HCT116 (cell line): ENCODE data around the gene USP43. TPM values are rescaled to one million over a fixed set of nuclear protein-coding genes. Genes with fewer than 3 reads are reported as not detected.

ENCODE experiments used
- ATAC-seq: fragments of 200-7000 bp; cut with Tn5 transposase; 2 replicates; pipeline ENCODE4 v1.9.1; 2020; ENCODE audit warnings: mild to moderate bottlenecking, moderate library complexity
- BruUV-seq: library from RNA; stranded (reverse); fragments of 400-500 nt; replicated peaks from 2 replicates; lab custom pipeline; 2021; lab: Mats Ljungman, UMichigan
- CTCF ChIA-PET: fragments of 300-600 bp; sonication (Branson Sonifier 250); formaldehyde crosslinking; loops from one replicate; lab custom pipeline; 2021; ENCODE audit warnings: antibody characterized with exemption; lab: Charles Lee
- POLR2A ChIA-PET: fragments of 300-600, 350-600 bp; sonication (Branson Sonifier 250); formaldehyde crosslinking; loops from one replicate; lab custom pipeline; 2021; ENCODE audit warnings: antibody characterized with exemption; lab: Charles Lee
- RAD21 ChIA-PET, 2 experiments: fragments of 300-600 bp; sonication (Branson Sonifier 250); formaldehyde crosslinking; loops; one replicate each; lab custom pipeline; 2023; ENCODE audit warnings: low total read pairs in 2 of 2; ENCODE audit not compliant: uncharacterized antibody in 2 of 2, unreplicated experiment in 2 of 2, low non-redundant PET in 1 of 2; lab: Charles Lee
- DNase-seq: peaks from one replicate; pipeline ENCODE4 v3.0.0-alpha.2; 2010; ENCODE audit warnings: low read depth, low spot score
- H2AFZ ChIP-seq: fragments of 200-600 bp; shearing (Covaris generic), sonication (generic); 2 replicates; pipeline ENCODE4 v1.6.1; 2017; ENCODE audit warnings: low read depth, mixed run types, mixed read lengths, antibody characterized with exemption, low read length; ENCODE audit not compliant: poor library complexity, severe bottlenecking
- H3K27ac ChIP-seq: 2 replicates; pipeline ENCODE4 v1.5.1; 2012; ENCODE audit warnings: low read depth, low read length
- H3K27me3 ChIP-seq: fragments of 200-600 bp; sonication (generic); 2 replicates; pipeline ENCODE4 v1.6.1; 2016; ENCODE audit warnings: mixed run types, low read length, mixed read lengths; ENCODE audit not compliant: insufficient read depth
- H3K36me3 ChIP-seq, 2 experiments: fragments of 200-500 bp in 1 of 2; fragments of 200-600 bp in 1 of 2; sonication (Bioruptor generic) in 1 of 2; sonication (generic) in 1 of 2; 2 replicates each; pipeline versions ENCODE4 v1.5.1 to v1.6.1; 2014 to 2016; ENCODE audit warnings: low read length in 2 of 2, inconsistent platforms in 1 of 2, mixed read lengths in 1 of 2, mixed run types in 1 of 2; ENCODE audit not compliant: insufficient read depth in 2 of 2, control insufficient read depth in 1 of 2
- H3K4me1 ChIP-seq, 2 experiments: fragments of 200-600 bp in 1 of 2; sonication (generic) in 1 of 2; 2 replicates each; pipeline versions ENCODE4 v1.5.1 to v1.6.1; 2012 to 2017; ENCODE audit warnings: low read length in 2 of 2, inconsistent platforms in 1 of 2, mild to moderate bottlenecking in 1 of 2, mixed read lengths in 1 of 2, mixed run types in 1 of 2, moderate library complexity in 1 of 2; ENCODE audit not compliant: insufficient read depth in 2 of 2, control insufficient read depth in 1 of 2
- H3K4me2 ChIP-seq: fragments of 200-600 bp; sonication (generic); 2 replicates; pipeline ENCODE4 v1.6.1; 2017; ENCODE audit warnings: mixed run types, low read length, mixed read lengths
- H3K4me3 ChIP-seq, 2 experiments: fragments of 200-600 bp in 1 of 2; sonication (generic) in 1 of 2; replicated peaks in 1 of 2; 2 replicates each; pipeline ENCODE4 v1.5.1; 2011 to 2016; ENCODE audit warnings: low read length in 2 of 2, control low read depth in 1 of 2, low read depth in 1 of 2, mild to moderate bottlenecking in 1 of 2, mixed read lengths in 1 of 2, mixed run types in 1 of 2
- H3K79me2 ChIP-seq: fragments of 200-600 bp; sonication (generic); 2 replicates; pipeline ENCODE4 v1.6.1; 2017; ENCODE audit warnings: mild to moderate bottlenecking, mixed run types, low read length, moderate library complexity, mixed read lengths; ENCODE audit not compliant: insufficient read depth
- H3K9ac ChIP-seq: fragments of 200-600 bp; sonication (generic); 2 replicates; pipeline ENCODE4 v1.6.1; 2016; ENCODE audit warnings: low read length, mixed read lengths
- H3K9me2 ChIP-seq: fragments of 200-600 bp; sonication (generic), shearing (Covaris generic); 2 replicates; pipeline ENCODE4 v1.6.1; 2017; ENCODE audit warnings: mixed run types, mild to moderate bottlenecking, moderate library complexity; ENCODE audit not compliant: insufficient read depth
- H3K9me3 ChIP-seq, 2 experiments: fragments of 200-500 bp in 1 of 2; fragments of 200-600 bp in 1 of 2; sonication (Bioruptor generic) in 1 of 2; sonication (generic) in 1 of 2; 2 replicates each; pipeline ENCODE4 v1.6.1; 2014 to 2017; ENCODE audit warnings: low read length in 2 of 2, mixed read lengths in 2 of 2, inconsistent platforms in 1 of 2, low read depth in 1 of 2, mild to moderate bottlenecking in 1 of 2, mixed run types in 1 of 2, moderate library complexity in 1 of 2; ENCODE audit not compliant: control insufficient read depth in 1 of 2, insufficient read depth in 1 of 2
- H4K20me1 ChIP-seq: fragments of 200-600 bp; sonication (generic), shearing (Covaris generic); 2 replicates; pipeline ENCODE4 v1.6.1; 2017; ENCODE audit warnings: mixed run types, mild to moderate bottlenecking, moderate library complexity; ENCODE audit not compliant: insufficient read depth
- RAD21 ChIP-seq: IDR thresholded peaks from 2 replicates; pipeline ENCODE4 v1.6.1; 2012; ENCODE audit warnings: low read depth, mild to moderate bottlenecking
- intact Hi-C: fragments of 100-400 bp; cut with micrococcal nuclease; formaldehyde crosslinking; loops from 2 replicates; pipeline ENCODE4 v1.10.0; 2022
- total RNA-seq: library from RNA; stranded (reverse); gene quantifications from one replicate; pipeline ENCODE4 v1.2.1, GENCODE V29; 2021; ENCODE audit not compliant: unreplicated experiment
- TF ChIP-seq, protein P1 (sequence below): IDR thresholded peaks from 2 replicates; pipeline ENCODE4 v1.6.1; 2012
- TF ChIP-seq, protein P2 (sequence below): IDR thresholded peaks from 2 replicates; pipeline ENCODE4 v1.6.1; 2011; ENCODE audit warnings: mild to moderate bottlenecking, low read length, moderate library complexity; ENCODE audit not compliant: insufficient replicate concordance; ENCODE audit errors: extremely low read depth
- TF ChIP-seq, protein P3 (sequence below), 3 experiments: fragments of 200-600 bp in 1 of 3; sonication (generic) in 1 of 3; IDR thresholded peaks in 2 of 3; conservative IDR thresholded peaks in 1 of 3; 2 replicates each; pipeline ENCODE4 v1.5.1; 2012 to 2017; ENCODE audit warnings: low read depth in 2 of 3, low read length in 2 of 3, antibody characterized with exemption in 1 of 3, borderline replicate concordance in 1 of 3, control low read depth in 1 of 3, mild to moderate bottlenecking in 1 of 3, mixed read lengths in 1 of 3, mixed run types in 1 of 3, moderate library complexity in 1 of 3; ENCODE audit not compliant: insufficient read depth in 1 of 3

Gene USP43
- total RNA-seq, 1 experiment from 2014 or later, result 8.0 TPM

DNA sequence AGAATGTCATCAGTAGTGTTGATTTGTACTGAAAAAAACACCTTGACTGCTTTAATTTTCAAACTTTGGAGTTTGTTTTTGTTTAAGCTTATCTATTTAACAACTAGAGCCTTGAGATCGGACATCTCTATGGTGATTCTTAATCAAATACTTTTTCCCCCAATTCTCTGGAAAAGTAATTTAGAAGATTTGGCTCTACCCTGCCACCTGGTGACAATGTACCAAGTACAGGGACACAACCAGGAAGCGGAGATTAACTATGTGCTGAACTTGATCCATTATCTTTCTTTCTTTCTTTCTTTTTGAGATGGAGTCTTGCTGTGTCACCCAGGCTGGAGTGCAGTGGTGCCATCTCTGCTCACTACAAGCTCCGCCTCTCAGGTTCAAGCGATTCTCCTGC lies 30.8 kb downstream of the USP43 start:
- H3K36me3 ChIP-seq, result peaks cover 0 to 8% of the 10 kb centered on the region in 2 experiments; a peak in 1 of 4 replicates
- H3K27me3 ChIP-seq, result no peaks in the 10 kb centered on the region
- intact Hi-C loops, result loop anchor here (1.0 kb wide), 2 partner anchors 32 to 99 kb away; no protein-coding TSS in a partner anchor
- no peak overlapping the region for H3K9ac ChIP-seq
- POLR2A ChIA-PET, result no interaction called here
- no TSS peak for BruUV-seq
- peaks cover 13 to 23% of the 10 kb centered on the region in 2 experiments for H3K4me1 ChIP-seq
- DNase-seq (no peak), ATAC-seq (peak; percentile 46)
- no peak overlapping the region for H2AFZ ChIP-seq
- RAD21 ChIA-PET, result interaction anchor here in 1 of 2 experiments (0.6 to 1.7 kb wide), 2 partner anchors 99 to 1464 kb away, joined by 3 to 4 read pairs; no protein-coding TSS in a partner anchor
- no peak overlapping the region for H3K4me3 ChIP-seq
- CTCF ChIA-PET, result interaction anchor here (0.9 to 2.5 kb wide), 3 partner anchors 11 to 99 kb away, joined by 3 to 7 read pairs (median 3); no protein-coding TSS in a partner anchor
- H3K9me2 ChIP-seq, result no peaks in the 10 kb centered on the region
- TF ChIP-seq, protein P1, sequence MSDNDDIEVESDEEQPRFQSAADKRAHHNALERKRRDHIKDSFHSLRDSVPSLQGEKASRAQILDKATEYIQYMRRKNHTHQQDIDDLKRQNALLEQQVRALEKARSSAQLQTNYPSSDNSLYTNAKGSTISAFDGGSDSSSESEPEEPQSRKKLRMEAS, result 0 out of 2 replicates have a peak, but pooled peaks have one; percentile 2
- TF ChIP-seq, protein P2, sequence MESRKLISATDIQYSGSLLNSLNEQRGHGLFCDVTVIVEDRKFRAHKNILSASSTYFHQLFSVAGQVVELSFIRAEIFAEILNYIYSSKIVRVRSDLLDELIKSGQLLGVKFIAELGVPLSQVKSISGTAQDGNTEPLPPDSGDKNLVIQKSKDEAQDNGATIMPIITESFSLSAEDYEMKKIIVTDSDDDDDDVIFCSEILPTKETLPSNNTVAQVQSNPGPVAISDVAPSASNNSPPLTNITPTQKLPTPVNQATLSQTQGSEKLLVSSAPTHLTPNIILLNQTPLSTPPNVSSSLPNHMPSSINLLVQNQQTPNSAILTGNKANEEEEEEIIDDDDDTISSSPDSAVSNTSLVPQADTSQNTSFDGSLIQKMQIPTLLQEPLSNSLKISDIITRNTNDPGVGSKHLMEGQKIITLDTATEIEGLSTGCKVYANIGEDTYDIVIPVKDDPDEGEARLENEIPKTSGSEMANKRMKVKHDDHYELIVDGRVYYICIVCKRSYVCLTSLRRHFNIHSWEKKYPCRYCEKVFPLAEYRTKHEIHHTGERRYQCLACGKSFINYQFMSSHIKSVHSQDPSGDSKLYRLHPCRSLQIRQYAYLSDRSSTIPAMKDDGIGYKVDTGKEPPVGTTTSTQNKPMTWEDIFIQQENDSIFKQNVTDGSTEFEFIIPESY, result no peak
- peak; percentile 22; the same call in 1 of the 2 replicates for TF ChIP-seq RAD21
- TF ChIP-seq, protein P3, sequence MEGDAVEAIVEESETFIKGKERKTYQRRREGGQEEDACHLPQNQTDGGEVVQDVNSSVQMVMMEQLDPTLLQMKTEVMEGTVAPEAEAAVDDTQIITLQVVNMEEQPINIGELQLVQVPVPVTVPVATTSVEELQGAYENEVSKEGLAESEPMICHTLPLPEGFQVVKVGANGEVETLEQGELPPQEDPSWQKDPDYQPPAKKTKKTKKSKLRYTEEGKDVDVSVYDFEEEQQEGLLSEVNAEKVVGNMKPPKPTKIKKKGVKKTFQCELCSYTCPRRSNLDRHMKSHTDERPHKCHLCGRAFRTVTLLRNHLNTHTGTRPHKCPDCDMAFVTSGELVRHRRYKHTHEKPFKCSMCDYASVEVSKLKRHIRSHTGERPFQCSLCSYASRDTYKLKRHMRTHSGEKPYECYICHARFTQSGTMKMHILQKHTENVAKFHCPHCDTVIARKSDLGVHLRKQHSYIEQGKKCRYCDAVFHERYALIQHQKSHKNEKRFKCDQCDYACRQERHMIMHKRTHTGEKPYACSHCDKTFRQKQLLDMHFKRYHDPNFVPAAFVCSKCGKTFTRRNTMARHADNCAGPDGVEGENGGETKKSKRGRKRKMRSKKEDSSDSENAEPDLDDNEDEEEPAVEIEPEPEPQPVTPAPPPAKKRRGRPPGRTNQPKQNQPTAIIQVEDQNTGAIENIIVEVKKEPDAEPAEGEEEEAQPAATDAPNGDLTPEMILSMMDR (IDR thresholded peaks at IDR 0.05 in 2 of 3, conservative IDR thresholded peaks at IDR 0.05 in 1 of 3; ENCODE audit: borderline replicate concordance in 1 of 3, insufficient read depth in 1 of 3, low read depth in 2 of 3, low read length in 2 of 3), result peak in 2 of 3 experiments; percentile 37 to 41; a peak in 2 of 6 replicates
- no peaks in the 10 kb centered on the region for H3K79me2 ChIP-seq
- peak overlapping the region; percentile 55 for H3K4me2 ChIP-seq
- no peaks in the 10 kb centered on the region for H4K20me1 ChIP-seq
- H3K27ac ChIP-seq, result 0 out of 2 replicates have a peak overlapping the region, but pooled peaks have one; percentile 47
- peaks cover 3 to 15% of the 10 kb centered on the region in 2 experiments; a peak in 2 of 4 replicates for H3K9me3 ChIP-seq
